WTC11 (cell line): ENCODE results near the gene BRPF1.

Experiments used
- CTCF ChIP-seq: fragments of 200-600 bp; IDR thresholded peaks from 2 replicates; pipeline ENCODE4 v1.8.0; 2022; ENCODE audit warnings: antibody characterized with exemption
- E2F1 ChIP-seq: sonication (generic); formaldehyde crosslinking; IDR thresholded peaks from 2 replicates; pipeline ENCODE4 v1.8.0; 2022; ENCODE audit warnings: mild to moderate bottlenecking, missing genetic modification reagents
- FOXJ3 ChIP-seq: sonication (generic); formaldehyde crosslinking; IDR thresholded peaks from 2 replicates; pipeline ENCODE4 v1.9.0; 2021; ENCODE audit warnings: missing genetic modification reagents, mild to moderate bottlenecking, borderline replicate concordance
- GABPB1 ChIP-seq: sonication (generic); formaldehyde crosslinking; IDR thresholded peaks from 2 replicates; pipeline ENCODE4 v1.8.1; 2023; ENCODE audit warnings: mild to moderate bottlenecking, missing genetic modification reagents
- NR3C1 ChIP-seq: sonication (generic); formaldehyde crosslinking; conservative IDR thresholded peaks from 2 replicates; pipeline ENCODE4 v1.8.1; 2023; ENCODE audit warnings: low read depth, mild to moderate bottlenecking, missing genetic modification reagents
- PRRX2 ChIP-seq: fragments of 250-450 bp; sonication (Bioruptor Pico); IDR thresholded peaks from 2 replicates; pipeline ENCODE4 v1.8.0; 2021; ENCODE audit warnings: mild to moderate bottlenecking
- SP1 ChIP-seq: sonication (generic); formaldehyde crosslinking; conservative IDR thresholded peaks from 2 replicates; pipeline ENCODE4 v1.8.1; 2022; ENCODE audit warnings: missing genetic modification reagents
- TP53 ChIP-seq: sonication (generic); formaldehyde crosslinking; IDR thresholded peaks from 2 replicates; pipeline ENCODE4 v1.8.1; 2023; ENCODE audit warnings: mild to moderate bottlenecking, missing genetic modification reagents
- ZMAT4 ChIP-seq: fragments of 250-450 bp; sonication (Bioruptor Pico); IDR thresholded peaks from 2 replicates; pipeline ENCODE4 v1.9.0; 2021; ENCODE audit warnings: mild to moderate bottlenecking
- ZNF232 ChIP-seq: sonication (generic); formaldehyde crosslinking; IDR thresholded peaks from 2 replicates; pipeline ENCODE4 v1.8.0; 2022; ENCODE audit warnings: mild to moderate bottlenecking, missing genetic modification reagents

GRCh38 chr3:9768141-9768775 lies 36.7 kb downstream of the BRPF1 start:
- TF ChIP-seq ZNF232 (CRISPR knock-in tag) (no peak), CTCF (no peak), TP53 (CRISPR knock-in tag) (no peak), GABPB1 (no peak), NR3C1 (CRISPR knock-in tag) (no peak), PRRX2 (no peak), ZMAT4 (CRISPR knock-in tag) (no peak), E2F1 (CRISPR knock-in tag) (no peak), SP1 (CRISPR knock-in tag) (no peak), FOXJ3 (CRISPR knock-in tag) (no peak)
